HG03354 (cell line): ENCODE data around the gene EHD3.

Experiments
- ATAC-seq: cut with Tn5 transposase; IDR thresholded peaks from one replicate; pipeline ENCODE4 v1.9.1; 2021; ENCODE audit warnings: mild to moderate bottlenecking; ENCODE audit not compliant: unreplicated experiment, poor library complexity, severe bottlenecking

Gene EHD3

GRCh38 chr2:31233231-31233630 is 721 bp upstream of the EHD3 start:
- no peak for ATAC-seq

DNA sequence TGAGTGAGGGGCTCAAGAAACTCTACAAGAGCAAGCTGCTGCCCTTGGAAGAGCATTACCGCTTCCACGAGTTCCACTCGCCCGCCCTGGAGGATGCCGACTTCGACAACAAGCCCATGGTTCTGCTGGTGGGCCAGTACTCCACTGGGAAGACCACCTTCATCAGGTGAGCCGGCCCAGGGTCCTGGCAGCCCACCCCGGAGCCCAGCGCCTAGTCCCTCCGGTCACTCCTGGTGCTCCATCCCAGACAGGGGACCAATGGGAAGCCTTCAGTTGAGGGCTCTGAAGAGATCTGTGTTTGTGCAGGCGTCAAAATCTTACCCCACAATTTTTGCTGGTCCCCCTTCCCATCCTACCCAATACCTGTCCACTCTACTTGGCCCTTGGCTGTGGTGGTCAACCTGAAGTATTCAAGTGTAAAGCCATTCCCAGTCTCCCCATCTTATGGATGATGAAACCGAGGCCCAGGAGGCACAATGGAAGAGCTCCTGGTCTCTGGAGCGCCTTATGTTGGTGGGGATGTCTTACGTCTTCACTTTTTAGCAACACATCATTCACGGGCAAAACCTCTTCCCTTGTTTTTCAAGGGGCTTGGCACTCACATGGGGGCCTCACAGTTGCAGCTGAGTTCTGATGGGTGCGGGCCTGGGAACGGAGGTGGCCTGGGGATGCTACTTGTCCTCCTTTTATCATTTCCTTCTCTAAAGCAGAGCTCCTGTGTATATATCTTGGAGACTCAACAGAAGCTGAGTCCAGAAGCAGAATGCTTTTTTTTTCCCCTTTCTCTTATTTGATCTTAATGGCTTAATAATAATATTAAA is 941 bp downstream of the EHD3 start:
- no peak for ATAC-seq

DNA sequence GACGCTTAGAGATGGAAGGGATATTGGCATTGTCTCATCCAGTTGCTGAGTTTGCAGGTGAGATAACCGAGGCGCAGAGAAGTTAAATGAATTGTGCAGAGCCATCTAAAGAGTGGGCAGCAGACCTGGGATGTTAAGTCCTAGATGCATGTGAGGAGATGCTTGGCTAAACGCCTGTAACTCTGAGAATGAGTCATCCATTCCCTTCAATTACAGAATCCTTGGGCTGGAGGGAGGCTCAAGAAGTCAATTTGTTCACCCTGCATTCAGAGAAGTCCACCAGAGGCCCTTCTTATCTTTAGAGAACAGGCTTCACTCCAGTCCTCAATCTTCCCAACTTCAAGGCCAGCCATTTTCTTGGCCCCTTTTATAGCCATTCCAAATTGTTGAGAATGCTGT is 1.6 kb downstream of the EHD3 start:
- no peak for ATAC-seq

DNA sequence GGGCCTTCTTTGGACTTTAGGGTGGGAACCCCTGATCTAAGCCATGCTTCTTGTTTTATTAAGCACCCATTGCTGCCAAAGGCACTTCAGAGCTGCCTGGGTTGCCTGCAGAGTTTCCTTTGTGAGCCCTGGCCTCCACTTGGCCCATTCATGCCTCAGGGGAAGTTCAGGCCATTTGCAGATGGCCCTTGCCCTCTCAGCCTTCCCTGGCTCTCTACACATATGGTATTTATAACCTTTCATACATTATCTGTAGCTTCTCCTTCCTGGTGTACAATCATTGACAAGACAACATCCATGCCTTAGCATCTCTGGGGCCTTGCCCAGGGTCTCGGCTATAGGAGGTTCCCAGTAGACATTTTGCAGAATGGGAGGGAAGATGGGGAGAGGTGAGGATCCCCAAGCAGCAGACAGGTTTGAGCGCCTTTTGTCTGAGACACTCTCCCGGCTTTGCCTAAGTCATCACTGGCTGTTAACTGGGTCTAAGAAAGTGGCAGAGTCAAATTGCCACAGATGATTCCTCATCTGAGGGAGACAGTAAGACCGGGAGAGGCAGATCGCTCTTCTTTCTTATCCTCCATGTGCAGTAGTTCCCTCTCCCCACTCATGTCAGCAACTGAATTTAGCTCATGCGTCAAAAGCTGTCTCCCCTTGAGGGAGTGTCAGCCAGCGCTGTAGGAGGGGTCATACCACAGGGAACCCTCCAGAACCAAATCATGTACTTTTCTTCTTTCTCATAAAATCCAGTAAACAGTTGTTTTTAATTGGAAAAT is 2.7 kb downstream of the EHD3 start:
- ATAC-seq: no peak

DNA sequence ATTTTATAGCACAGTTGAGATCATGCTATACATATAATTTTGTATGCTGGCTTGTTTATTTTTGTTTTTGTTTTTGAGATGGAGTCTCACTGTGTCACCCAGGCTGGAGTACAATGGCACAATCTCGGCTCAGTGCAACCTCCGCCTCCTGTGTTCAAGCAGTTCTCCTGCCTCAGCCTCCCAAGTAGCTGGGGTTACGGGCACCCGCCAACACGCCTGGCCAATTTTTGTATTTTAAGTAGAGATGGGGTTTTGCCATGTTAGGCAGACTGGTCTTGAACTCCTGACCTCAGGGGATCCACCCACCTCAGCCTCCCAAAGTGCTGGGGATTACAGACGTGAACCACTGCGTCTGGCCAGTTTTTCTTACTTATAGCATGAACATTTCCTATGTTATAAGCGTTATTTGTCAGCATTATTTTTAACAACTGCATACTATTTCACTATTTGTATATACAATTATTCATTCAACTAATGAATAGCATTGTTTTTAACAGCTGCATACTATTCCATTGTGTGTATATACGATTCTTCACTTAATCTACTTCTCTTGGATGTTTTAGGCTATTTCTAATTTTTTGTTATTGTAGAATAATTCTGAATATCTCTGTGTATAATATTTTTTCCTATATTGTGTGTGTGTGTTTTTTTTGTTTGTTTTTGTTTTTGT is 3.5 kb downstream of the EHD3 start:
- ATAC-seq: no peak

DNA sequence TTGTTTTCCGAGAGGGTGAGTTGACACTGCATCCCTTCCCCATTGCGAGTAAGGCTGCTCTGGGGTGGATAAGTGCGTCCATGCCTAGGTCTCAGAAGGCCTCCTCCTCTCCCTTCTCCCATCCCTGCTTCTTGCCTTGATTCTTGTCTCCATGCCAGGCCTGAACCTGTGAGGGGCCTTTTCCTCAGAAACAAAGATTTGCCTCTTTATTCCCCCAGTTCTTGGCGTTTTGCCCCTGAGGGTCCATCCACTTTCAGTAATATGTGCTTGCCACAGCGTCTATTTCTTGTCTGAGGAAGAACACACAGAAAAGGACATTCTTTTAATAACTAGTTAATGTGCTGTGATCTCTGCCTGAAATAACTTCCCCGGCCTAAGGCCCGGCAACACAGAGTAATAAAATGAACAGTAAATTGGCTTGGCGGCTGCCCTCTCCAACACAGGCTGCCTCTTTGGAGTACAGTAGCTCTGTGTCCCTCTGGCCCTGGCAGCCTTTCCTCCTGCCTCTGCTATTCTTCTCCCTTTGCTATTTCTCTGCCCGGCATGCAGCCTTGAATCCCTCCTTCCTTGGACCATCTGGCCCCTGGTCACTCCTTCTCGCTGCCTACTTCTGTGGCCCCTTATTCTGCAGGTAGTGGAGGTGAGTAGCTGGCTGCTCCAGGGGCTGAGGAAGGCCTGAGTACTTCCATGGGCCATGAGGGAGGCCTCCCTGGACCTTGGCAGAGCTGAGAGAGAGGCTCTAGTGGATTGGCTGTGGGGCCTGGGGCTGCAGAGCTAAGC is 4.4 kb downstream of the EHD3 start:
- no peak for ATAC-seq

GRCh38 chr2:31238906-31239592 is 5.1 kb downstream of the EHD3 start:
- no peak for ATAC-seq

- no peak for ATAC-seq
Observed at GRCh38 chr2:31239593-31240177, 5.7 kb downstream of the EHD3 start.

- no peak for ATAC-seq
Observed at GRCh38 chr2:31240381-31241365, 6.7 kb downstream of the EHD3 start.

GRCh38 chr2:31241625-31242270 is 7.8 kb downstream of the EHD3 start:
- no peak for ATAC-seq

- ATAC-seq: no peak
Observed at GRCh38 chr2:31243053-31243452, 9.1 kb downstream of the EHD3 start.

GRCh38 chr2:31244101-31244500 is 10.1 kb downstream of the EHD3 start:
- ATAC-seq: no peak

DNA sequence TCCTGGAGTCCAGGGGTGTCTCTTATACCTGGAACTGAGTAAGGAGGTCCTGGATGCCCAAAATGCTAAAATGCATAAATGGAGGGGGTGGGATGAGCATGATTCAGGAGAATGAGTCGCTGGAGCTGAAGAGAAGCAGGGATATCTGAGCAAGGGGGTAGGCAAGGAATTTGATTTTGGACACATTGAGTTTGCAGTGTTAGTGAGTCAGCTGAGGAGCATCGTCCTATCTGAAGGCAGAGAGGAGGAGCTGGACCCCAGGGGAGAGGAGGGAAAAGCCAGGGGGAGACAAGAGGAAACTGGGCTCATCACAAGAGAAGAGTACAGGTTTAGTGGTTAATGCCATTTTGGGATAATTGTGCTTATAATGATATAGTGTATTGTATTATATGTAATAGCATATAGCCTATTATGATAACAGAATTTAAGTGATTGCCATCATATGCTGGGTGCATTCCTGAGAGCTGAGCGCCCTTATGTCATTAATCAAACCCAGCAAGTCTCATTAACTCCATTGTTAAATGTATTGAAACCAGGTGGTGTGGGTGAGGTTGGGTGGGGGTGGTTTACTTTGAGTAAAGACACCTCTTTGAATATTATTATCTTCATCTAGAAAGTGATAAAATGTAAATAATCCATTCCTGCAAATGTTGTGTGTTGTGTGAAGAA is 12.4 kb downstream of the EHD3 start:
- ATAC-seq: no peak

GRCh38 chr2:31247711-31248110 is 13.8 kb downstream of the EHD3 start:
- no peak for ATAC-seq

DNA sequence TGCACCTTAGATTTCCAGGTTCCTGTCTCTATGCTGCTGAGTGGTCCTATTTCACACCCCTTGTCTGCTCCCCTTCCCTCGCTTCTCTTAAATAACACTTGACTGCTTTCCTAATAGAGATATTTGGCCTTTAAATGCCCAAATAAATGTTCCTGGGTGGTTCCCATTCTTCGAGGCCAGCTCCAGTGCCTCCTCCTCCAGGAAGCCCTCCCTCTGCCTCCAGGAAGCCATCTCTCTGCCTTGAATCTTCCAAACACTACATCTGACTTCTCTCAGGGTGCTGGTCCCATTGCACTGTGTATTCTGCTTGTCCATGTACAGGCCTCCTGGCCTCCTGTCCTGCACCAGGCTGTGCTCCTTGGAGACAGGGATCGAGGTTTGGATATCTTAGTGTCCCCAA is 14.2 kb downstream of the EHD3 start:
- no peak for ATAC-seq

- ATAC-seq: no peak
Observed at GRCh38 chr2:31249009-31249690, 15.2 kb downstream of the EHD3 start.
